ENCODE data around the gene MOB1A. TPM values are rescaled to one million over a fixed set of nuclear protein-coding genes. Genes with fewer than 3 reads are reported as not detected.

The MOB1A gene
- total and polyA plus RNA-seq, 2 of the 8 experiments (the other 6 are each of a cell fraction or from before 2014, with no cell fraction given): 21.6 to 91.7 TPM

- no peak overlapping the region for H4K91ac ChIP-seq (replicated peaks; ENCODE audit: insufficient read length, low read length)
- H2BK15ac ChIP-seq (ENCODE audit: low read length): no peak overlapping the region
- no peak overlapping the region for H3K56ac ChIP-seq (replicated peaks; ENCODE audit: insufficient read length, low read depth, low read length)
- no peaks in the 10 kb centered on the region for H3K23me2 ChIP-seq (ENCODE audit: low read depth, low read length)
- no peak overlapping the region for H3K18ac ChIP-seq (ENCODE audit: extremely low read depth, low read length)
- DNase-seq (ENCODE audit: low read depth in 1 of 2, low spot score in 2 of 2) (no peak), FAIRE-seq (no peak)
- H2BK20ac ChIP-seq (ENCODE audit: low read length): no peak overlapping the region
- H3K9ac ChIP-seq (replicated peaks in 1 of 4; ENCODE audit: extremely low read depth in 1 of 4, low read depth in 3 of 4, low read length in 3 of 4): no peak overlapping the region
- TF ChIP-seq YY1 (IDR thresholded peaks at IDR 0.05; ENCODE audit: low read depth, low read length): no peak
- no peak for TF ChIP-seq CHD2 (IDR thresholded peaks at IDR 0.05; ENCODE audit: low read length)
- TF ChIP-seq CHD1 (IDR thresholded peaks at IDR 0.05; ENCODE audit: low read depth, low read length): no peak
- TF ChIP-seq BRCA1 (IDR thresholded peaks at IDR 0.05; ENCODE audit: low read depth, low read length): no peak
- no peak for TF ChIP-seq SIN3A (conservative IDR thresholded peaks at IDR 0.05 in 1 of 2, IDR thresholded peaks at IDR 0.05 in 1 of 2; ENCODE audit: low read depth in 1 of 2, low read length in 2 of 2)
- no peak for TF ChIP-seq HDAC2 (IDR thresholded peaks at IDR 0.05; ENCODE audit: borderline replicate concordance in 1 of 2, low read depth in 2 of 2, low read length in 2 of 2)
- H3K36me3 ChIP-seq (ENCODE audit: control insufficient read depth in 2 of 4, insufficient read depth in 4 of 4, low read length in 3 of 4): no peaks in the 10 kb centered on the region
- no peaks in the 10 kb centered on the region for H3K27me3 ChIP-seq (replicated peaks in 1 of 4; ENCODE audit: control insufficient read depth in 3 of 4, extremely low read depth in 1 of 4, insufficient read depth in 3 of 4, low read length in 3 of 4)
- H2BK12ac ChIP-seq (ENCODE audit: low read depth, low read length): no peak overlapping the region
- no peaks in the 10 kb centered on the region for H4K20me1 ChIP-seq (replicated peaks in 1 of 2; ENCODE audit: control insufficient read depth in 1 of 2, insufficient read depth in 2 of 2, low read length in 2 of 2)
- no peak overlapping the region for H3K23ac ChIP-seq (ENCODE audit: insufficient read length)
- H3K27ac ChIP-seq (ENCODE audit: low read depth, low read length): no peak overlapping the region
- H3K14ac ChIP-seq (ENCODE audit: insufficient read length): no peak overlapping the region
- H4K8ac ChIP-seq (ENCODE audit: extremely low read depth, insufficient read depth, low read length): no peak overlapping the region
- H3K79me2 ChIP-seq (ENCODE audit: control insufficient read depth in 1 of 2, insufficient read depth in 2 of 2, low read length in 2 of 2): no peaks in the 10 kb centered on the region
- ChIA-PET CTCF (ENCODE audit: partially characterized antibody) (interaction anchor here (1.1 to 3.1 kb wide), 11 partner anchors 8 to 88 kb away, joined by 3 to 13 read pairs (median 5); partner anchors contain the start of gene BOLA3), POLR2A (ENCODE audit: partially characterized antibody) (interaction anchor here (1.0 to 72.1 kb wide), 4 partner anchors 10 to 49 kb away, joined by 3 to 2699 read pairs (median 82); partner anchors contain the start of genes BOLA3, MOB1A and MTHFD2)
- no peak overlapping the region for H2AK5ac ChIP-seq (ENCODE audit: low read depth, low read length)
- H3K9me3 ChIP-seq (ENCODE audit: insufficient read depth in 2 of 2, low read depth in 1 of 2, low read length in 1 of 2): no peaks in the 10 kb centered on the region
- WGBS, 2 experiments (ENCODE audit: extremely low coverage in 1 of 2, insufficient coverage in 1 of 2, insufficient read length in 1 of 2, insufficient replicate concordance in 2 of 2, low coverage in 1 of 2, low lambda C conversion rate in 2 of 2, missing lambda C conversion rate in 1 of 2): 91% methylated on average over 21 of the region's 21 CpGs; no CpG with 5 or more reads in 1 of the 2 experiments
- no peak overlapping the region for H2BK120ac ChIP-seq (replicated peaks; ENCODE audit: low read depth, low read length)
- no peak overlapping the region for H3K4me2 ChIP-seq (ENCODE audit: insufficient read depth in 1 of 2, low read depth in 2 of 2, low read length in 2 of 2)
- peaks cover 0 to 3% (median 1%) of the 10 kb centered on the region in 4 experiments; a peak in 3 of 7 replicates for H3K4me1 ChIP-seq (replicated peaks in 1 of 4; ENCODE audit: control insufficient read depth in 3 of 4, insufficient read depth in 4 of 4, low read length in 3 of 4)
- H4K5ac ChIP-seq (ENCODE audit: insufficient read length, low read depth, low read length): no peak overlapping the region
- no peaks in the 10 kb centered on the region for H3K79me1 ChIP-seq (ENCODE audit: low read depth, low read length)
- no peak overlapping the region for H2BK5ac ChIP-seq (ENCODE audit: low read depth, low read length)
- H3K4ac ChIP-seq (replicated peaks; ENCODE audit: insufficient read length, low read depth, low read length): no peak overlapping the region
- no peak overlapping the region for H3K4me3 ChIP-seq (ENCODE audit: extremely low read depth in 1 of 4, insufficient read depth in 2 of 4, low read depth in 3 of 4, low read length in 4 of 4)
- no peak overlapping the region for H2AFZ ChIP-seq (ENCODE audit: low read length)
These were observed 48.1 kb upstream of the MOB1A start for GRCh38 chr2:74226648-74227213.

Measured in H1 (cell line).